Loucy (cell line): ENCODE measurements around the gene SMCHD1.
"Not testable (repeated sequence)": the region's sequence is repeated elsewhere in the genome, so short reads cannot be mapped to it uniquely, and the experiment has no call there.

Experiments used
- H2AFZ ChIP-seq: fragments of 200-600 bp; sonication (generic); 2 replicates; pipeline ENCODE4 v1.6.0; 2016; ENCODE audit warnings: antibody characterized with exemption, mild to moderate bottlenecking, low read length, moderate library complexity
- H3F3A ChIP-seq: fragments of 200-600 bp; 2 replicates; pipeline ENCODE4 v1.6.0; 2016; ENCODE audit warnings: antibody characterized with exemption, low read depth, mild to moderate bottlenecking
- H3K27me3 ChIP-seq: fragments of 200-600 bp; sonication (generic); 2 replicates; pipeline ENCODE4 v1.6.1; 2014; ENCODE audit warnings: low read length, mild to moderate bottlenecking; ENCODE audit not compliant: insufficient read depth, poor library complexity, severe bottlenecking
- H3K36me3 ChIP-seq: fragments of 200-600 bp; sonication (generic); 2 replicates; pipeline ENCODE4 v1.6.1; 2016; ENCODE audit warnings: low read length; ENCODE audit not compliant: insufficient read depth
- H3K4me1 ChIP-seq: fragments of 200-600 bp; sonication (generic); 2 replicates; pipeline ENCODE4 v1.5.1; 2014; ENCODE audit warnings: low read length, mild to moderate bottlenecking; ENCODE audit not compliant: insufficient read depth, poor library complexity, severe bottlenecking
- H3K4me2 ChIP-seq: fragments of 200-600 bp; sonication (generic); 2 replicates; pipeline ENCODE4 v1.6.0; 2014; ENCODE audit warnings: antibody characterized with exemption, low read length, low read depth, mild to moderate bottlenecking; ENCODE audit not compliant: poor library complexity, severe bottlenecking
- H3K4me3 ChIP-seq: fragments of 200-600 bp; sonication (generic); 2 replicates; pipeline ENCODE4 v1.5.1; 2014; ENCODE audit warnings: low read length, mild to moderate bottlenecking, mixed read lengths; ENCODE audit not compliant: poor library complexity, severe bottlenecking
- H3K79me2 ChIP-seq: fragments of 200-600 bp; sonication (generic); 2 replicates; pipeline ENCODE4 v1.6.1; 2014; ENCODE audit warnings: low read length; ENCODE audit not compliant: insufficient read depth
- H3K9ac ChIP-seq: fragments of 200-600 bp; sonication (generic); 2 replicates; pipeline ENCODE4 v1.6.0; 2014; ENCODE audit warnings: mild to moderate bottlenecking, low read depth, low read length, moderate library complexity; ENCODE audit not compliant: poor library complexity, severe bottlenecking
- H3K9me2 ChIP-seq: fragments of 200-600 bp; sonication (generic); replicated peaks from 2 replicates; pipeline ENCODE4 v1.6.1; 2016; ENCODE audit warnings: low read depth, low read length, mixed read lengths
- H3K9me3 ChIP-seq: fragments of 200-600 bp; sonication (generic); 2 replicates; pipeline ENCODE4 v1.6.1; 2014; ENCODE audit warnings: mild to moderate bottlenecking, antibody characterized with exemption, low read length, low read depth; ENCODE audit not compliant: insufficient read depth
- H4K20me1 ChIP-seq: fragments of 200-600 bp; sonication (generic); 2 replicates; pipeline ENCODE4 v1.6.0; 2014; ENCODE audit warnings: antibody characterized with exemption, low read length, mild to moderate bottlenecking; ENCODE audit not compliant: insufficient read depth, poor library complexity, severe bottlenecking
- EZH2phosphoT487 ChIP-seq: fragments of 200-600 bp; IDR thresholded peaks from 2 replicates; pipeline ENCODE4 v1.6.1; 2018; ENCODE audit warnings: antibody characterized with exemption, mild to moderate bottlenecking, moderate library complexity, borderline replicate concordance
- TF ChIP-seq, protein P1 (sequence below): fragments of 200-600 bp; sonication (generic); conservative IDR thresholded peaks from 2 replicates; pipeline ENCODE4 v1.5.1; 2014; ENCODE audit warnings: mild to moderate bottlenecking, antibody characterized with exemption, low read length

The SMCHD1 gene

DNA sequence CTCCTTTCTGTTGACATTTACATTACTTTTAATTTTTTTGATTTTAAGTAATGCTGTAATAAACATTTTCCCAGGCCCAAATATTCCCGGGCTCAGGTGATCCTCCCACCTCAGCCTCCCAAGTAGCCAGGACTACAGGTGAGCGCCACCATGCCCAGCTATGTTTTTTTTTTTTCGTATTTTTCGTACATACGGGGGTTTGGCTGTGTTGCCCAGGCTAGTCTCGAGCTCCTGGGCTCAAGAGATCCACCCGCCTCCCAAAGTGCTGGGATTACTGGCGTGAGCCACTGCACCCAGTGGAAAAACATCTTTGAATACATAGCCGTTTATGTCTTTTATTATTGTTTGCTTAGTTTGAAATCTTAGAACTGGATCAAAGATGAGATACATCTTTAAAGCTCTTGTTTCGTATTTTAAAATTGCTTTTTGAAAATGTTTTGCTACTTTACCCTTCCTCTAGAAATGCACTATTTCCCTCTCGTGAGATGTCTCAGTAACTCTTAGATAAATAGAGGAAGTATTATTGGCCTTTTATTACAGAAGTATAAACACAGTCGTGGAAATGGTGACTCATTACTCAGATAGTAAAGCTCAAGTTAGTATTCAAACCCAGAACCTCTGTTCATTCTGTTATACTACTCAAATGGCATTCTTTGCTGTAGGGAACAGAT, 2.4 kb downstream of the SMCHD1 start:
- Histone ChIP-seq H4K20me1 (peaks cover 65% of the 10 kb centered on the region), H3K9me3 (no peaks in the 10 kb centered on the region), H3K27me3 (no peaks in the 10 kb centered on the region), H3K36me3 (no peaks in the 10 kb centered on the region), H3K79me2 (peaks cover 68% of the 10 kb centered on the region), H3K4me2 (peak overlapping the region; percentile 76), H2AFZ (no peak overlapping the region), H3F3A (no peaks in the 10 kb centered on the region), H3K4me3 (peak overlapping the region; percentile 87), H3K9me2 (no peaks in the 10 kb centered on the region), H3K4me1 (peaks cover 29% of the 10 kb centered on the region), H3K9ac (peak overlapping the region; percentile 96)
- no peak for TF ChIP-seq EZH2phosphoT487
- TF ChIP-seq, protein P1, sequence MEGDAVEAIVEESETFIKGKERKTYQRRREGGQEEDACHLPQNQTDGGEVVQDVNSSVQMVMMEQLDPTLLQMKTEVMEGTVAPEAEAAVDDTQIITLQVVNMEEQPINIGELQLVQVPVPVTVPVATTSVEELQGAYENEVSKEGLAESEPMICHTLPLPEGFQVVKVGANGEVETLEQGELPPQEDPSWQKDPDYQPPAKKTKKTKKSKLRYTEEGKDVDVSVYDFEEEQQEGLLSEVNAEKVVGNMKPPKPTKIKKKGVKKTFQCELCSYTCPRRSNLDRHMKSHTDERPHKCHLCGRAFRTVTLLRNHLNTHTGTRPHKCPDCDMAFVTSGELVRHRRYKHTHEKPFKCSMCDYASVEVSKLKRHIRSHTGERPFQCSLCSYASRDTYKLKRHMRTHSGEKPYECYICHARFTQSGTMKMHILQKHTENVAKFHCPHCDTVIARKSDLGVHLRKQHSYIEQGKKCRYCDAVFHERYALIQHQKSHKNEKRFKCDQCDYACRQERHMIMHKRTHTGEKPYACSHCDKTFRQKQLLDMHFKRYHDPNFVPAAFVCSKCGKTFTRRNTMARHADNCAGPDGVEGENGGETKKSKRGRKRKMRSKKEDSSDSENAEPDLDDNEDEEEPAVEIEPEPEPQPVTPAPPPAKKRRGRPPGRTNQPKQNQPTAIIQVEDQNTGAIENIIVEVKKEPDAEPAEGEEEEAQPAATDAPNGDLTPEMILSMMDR, result no peak

DNA sequence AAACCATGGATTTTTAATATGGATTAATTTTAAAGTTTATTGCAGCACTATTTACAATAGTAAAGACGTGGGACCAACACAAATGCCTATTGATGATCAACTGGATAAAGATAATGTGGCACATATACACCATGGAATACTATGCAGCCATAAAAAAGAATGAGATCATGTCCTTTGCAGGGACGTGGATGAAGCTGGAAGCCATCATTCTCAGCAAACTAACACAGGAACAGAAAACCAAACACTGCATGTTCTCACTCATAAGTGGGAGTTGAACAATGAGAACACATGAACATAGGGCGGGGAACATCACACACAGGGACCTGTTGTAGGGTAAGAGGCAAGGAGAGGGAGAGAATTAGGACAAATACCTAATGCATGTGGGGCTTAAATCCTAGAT, 5.3 kb downstream of the SMCHD1 start:
- peaks cover 40% of the 10 kb centered on the region for H3K4me1 ChIP-seq
- not testable (repeated sequence) for H3K9ac ChIP-seq, H3F3A ChIP-seq, H3K9me3 ChIP-seq, H2AFZ ChIP-seq, H3K4me3 ChIP-seq, H3K27me3 ChIP-seq, H3K36me3 ChIP-seq, H3K9me2 ChIP-seq
- peaks cover 97% of the 10 kb centered on the region for H3K79me2 ChIP-seq
- peaks cover 91% of the 10 kb centered on the region for H4K20me1 ChIP-seq
- peak overlapping the region; percentile 18 for H3K4me2 ChIP-seq

DNA sequence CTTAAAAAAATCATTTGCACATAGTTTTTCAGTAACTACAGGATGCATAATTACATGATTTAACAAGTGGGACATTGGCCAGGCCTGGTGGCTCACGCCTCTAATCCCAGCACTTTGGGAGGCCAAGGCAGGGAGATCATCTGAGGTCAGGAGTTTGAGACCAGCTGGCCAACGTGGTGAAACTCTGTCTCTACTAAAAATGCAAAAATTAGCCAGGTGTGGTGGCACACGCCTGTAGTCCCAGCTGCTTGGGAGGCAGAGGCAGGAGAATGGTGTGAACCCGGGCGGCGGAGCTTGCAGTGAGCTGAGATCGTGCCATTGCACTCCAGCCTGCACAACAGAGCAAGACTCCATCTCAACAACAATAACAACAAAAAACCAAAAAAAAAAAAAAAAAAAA, 6.8 kb downstream of the SMCHD1 start:
- peak overlapping the region; percentile 37 for H3K4me2 ChIP-seq
- H4K20me1 ChIP-seq, result peaks cover 91% of the 10 kb centered on the region
- H3K4me1 ChIP-seq, result peaks cover 40% of the 10 kb centered on the region

DNA sequence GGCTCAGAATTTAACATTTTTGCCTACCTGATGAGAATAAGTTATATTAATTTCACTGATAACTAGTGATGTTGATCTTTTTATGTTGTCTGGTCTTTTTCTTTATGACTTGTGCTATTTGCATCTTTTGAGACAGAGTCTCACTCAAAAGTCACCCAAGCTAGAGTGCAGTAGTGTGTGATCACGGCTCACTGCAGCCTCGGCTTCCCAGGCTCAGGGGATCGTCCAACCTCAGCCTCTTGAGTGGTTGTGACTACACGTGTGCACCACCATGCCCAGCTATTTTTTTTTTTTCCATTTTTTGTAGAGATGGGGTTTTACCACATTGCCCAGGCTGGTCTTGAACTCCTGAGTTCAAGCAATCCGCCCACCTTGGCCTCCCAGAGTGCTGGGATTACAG, 7.5 kb downstream of the SMCHD1 start:
- Histone ChIP-seq H3F3A (no peaks in the 10 kb centered on the region), H3K4me3 (peak overlapping the region; percentile 47), H3K36me3 (peaks cover 15% of the 10 kb centered on the region), H2AFZ (no peak overlapping the region), H3K79me2 (peaks cover 94% of the 10 kb centered on the region), H3K4me1 (peaks cover 36% of the 10 kb centered on the region), H4K20me1 (peaks cover 84% of the 10 kb centered on the region), H3K9me3 (no peaks in the 10 kb centered on the region), H3K4me2 (peak overlapping the region; percentile 37), H3K27me3 (no peaks in the 10 kb centered on the region), H3K9ac (peak overlapping the region; percentile 13), H3K9me2 (no peaks in the 10 kb centered on the region)
- TF ChIP-seq, protein P1, result no peak
- TF ChIP-seq EZH2phosphoT487, result no peak

More for the DNA sequence above, 6.8 kb downstream of the SMCHD1 start:
- not testable (repeated sequence) for H2AFZ ChIP-seq, H3F3A ChIP-seq, H3K9me3 ChIP-seq, H3K9ac ChIP-seq, H3K27me3 ChIP-seq, H3K36me3 ChIP-seq, H3K9me2 ChIP-seq
- H3K79me2 ChIP-seq, result peaks cover 98% of the 10 kb centered on the region
- peak overlapping the region; percentile 47 for H3K4me3 ChIP-seq
